Upper lobe of left lung (tissue), 6 donors: ENCODE results near the gene EFNA2. TPM values are rescaled to one million over a fixed set of nuclear protein-coding genes. Genes with fewer than 3 reads are reported as not detected.

Experiments used
- ATAC-seq, 2 donors: fragments of 200-7000 bp; cut with Tn5 transposase; one replicate each; pipeline ENCODE4 v1.9.1; 2022; ENCODE audit warnings: mild to moderate bottlenecking in 2 of 2, moderate library complexity in 2 of 2; ENCODE audit not compliant: low FRiP score in 2 of 2
- DNase-seq, 2 donors: peaks; one replicate each; pipeline ENCODE4 v3.0.0-alpha.2; 2019 to 2020
- H3K27ac ChIP-seq, 4 donors: fragments of 200-600 bp; sonication (generic); one replicate each; pipeline ENCODE4 v1.5.1; 2016 to 2019
- H3K27me3 ChIP-seq, 4 donors: fragments of 200-600 bp; sonication (generic); one replicate each; pipeline ENCODE4 v1.5.1; 2017 to 2019
- H3K36me3 ChIP-seq, 4 donors: fragments of 200-600 bp; sonication (generic); one replicate each; pipeline ENCODE4 v1.5.1; 2016 to 2019
- H3K4me1 ChIP-seq, 4 donors: fragments of 200-600 bp; sonication (generic); one replicate each; pipeline ENCODE4 v1.5.1; 2018 to 2019
- H3K4me3 ChIP-seq, 4 donors: fragments of 200-600 bp; sonication (generic); one replicate each; pipeline ENCODE4 v1.5.1; 2017 to 2019; ENCODE audit warnings: mild to moderate bottlenecking in 2 of 4, moderate library complexity in 1 of 4
- H3K9me3 ChIP-seq, 4 donors: fragments of 200-600 bp; sonication (generic); one replicate each; pipeline ENCODE4 v1.5.1; 2018 to 2019
- CTCF ChIP-seq, 6 experiments: fragments of 450-650 bp in 4 of 6; fragments of 200-600 bp in 2 of 6; sonication (generic) in 2 of 6; IDR thresholded peaks; one replicate each; pipeline ENCODE4 v1.5.1; 2016 to 2019; ENCODE audit warnings: antibody characterized with exemption in 6 of 6
- EP300 ChIP-seq, 4 donors: sonication (generic); formaldehyde crosslinking; IDR thresholded peaks; one replicate each; pipeline ENCODE4 v1.5.1; 2017; ENCODE audit warnings: antibody characterized with exemption in 4 of 4, control low read depth in 2 of 4
- POLR2A ChIP-seq, 4 donors: fragments of 450-650 bp; IDR thresholded peaks; one replicate each; pipeline ENCODE4 v1.5.1; 2016 to 2017; ENCODE audit warnings: antibody characterized with exemption in 4 of 4, mild to moderate bottlenecking in 2 of 4
- POLR2AphosphoS5 ChIP-seq, 2 donors: sonication (generic); formaldehyde crosslinking; IDR thresholded peaks; one replicate each; pipeline ENCODE4 v1.5.1; 2017; ENCODE audit warnings: antibody characterized with exemption in 2 of 2
- WGBS, 2 donors: methylation state at CpG; one replicate each; pipeline ENCODE4 v1.1.5; 2017 to 2018; 5-methylcytosine and 5-hydroxymethylcytosine counted together
- total RNA-seq, 6 donors: library from RNA; depleted of rRNA in 4 of 6; stranded (reverse); fragments of >200 nt in 4 of 6; gene quantifications; one replicate each; pipeline versions ENCODE4 v1.1.0 to v1.2.1, GENCODE V29; 2016 to 2021
- donor health status: DM: no; HTN: no; CAD: no; lungs with moderate emphysema.
- donor health status: DM: no; HTN: yes; CAD: no; lungs with severe emphysema.

The EFNA2 gene
- total RNA-seq, 6 donors from 2014 or later, result not detected

DNA sequence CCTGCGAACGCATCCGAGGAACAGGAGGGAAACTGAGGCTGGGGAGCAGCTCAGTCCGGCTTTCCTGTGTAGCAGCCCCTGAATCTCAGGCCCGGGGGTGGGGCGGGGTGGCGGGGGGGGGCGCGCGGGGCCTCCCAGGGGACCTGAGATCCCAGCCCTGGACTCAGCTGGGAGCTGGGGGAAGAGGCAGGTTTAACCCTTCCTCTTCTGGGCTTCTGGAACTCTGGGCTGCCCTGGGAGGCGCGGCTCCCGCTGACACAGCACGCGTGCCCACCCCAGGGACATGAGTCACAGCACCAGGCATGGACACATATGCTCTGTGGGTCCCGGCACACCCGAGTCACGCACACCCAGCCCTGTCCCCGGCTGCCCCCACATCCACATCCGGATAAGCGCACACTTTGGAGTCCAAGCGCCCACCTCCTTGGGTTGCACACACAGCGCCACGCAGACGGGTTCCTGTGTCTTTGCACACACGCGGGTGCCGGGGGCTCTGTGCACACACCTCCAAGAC, 20.0 kb upstream of the EFNA2 start:
- Histone ChIP-seq H3K36me3 (peaks cover 0 to 6% (median 0%) of the 10 kb centered on the region in 4 donors), H3K9me3 (no peaks in the 10 kb centered on the region), H3K4me3 (peak overlapping the region; percentile 47 to 66 (median 56)), H3K4me1 (peaks cover 68 to 87% (median 76%) of the 10 kb centered on the region in 4 donors), H3K27ac (peak overlapping the region; percentile 85 to 100 (median 93)), H3K27me3 (no peaks in the 10 kb centered on the region)
- TF ChIP-seq EP300 (IDR thresholded peaks at IDR 0.05) (peak in 2 of 4 donors; percentile 56 to 93), POLR2A (IDR thresholded peaks at IDR 0.05) (no peak), POLR2AphosphoS5 (IDR thresholded peaks at IDR 0.05) (peak; percentile 35 to 58), CTCF (IDR thresholded peaks at IDR 0.05) (no peak)
- peak in 1 of 2 donors; percentile 16 for ATAC-seq
- peak; percentile 83 to 87 for DNase-seq
- 8 to 14% methylated on average over 4 to 23 of the region's 28 CpGs for WGBS, 2 donors

GRCh38 chr19:1266129-1266915, 19.4 kb upstream of the EFNA2 start:
- peaks cover 72 to 89% (median 80%) of the 10 kb centered on the region in 4 donors for H3K4me1 ChIP-seq
- no peaks in the 10 kb centered on the region for H3K27me3 ChIP-seq
- WGBS, 2 donors, result 4 to 10% methylated on average over 16 to 51 of the region's 84 CpGs
- H3K4me3 ChIP-seq, result peak overlapping the region; percentile 47 to 66 (median 56)
- DNase-seq, result peak; percentile 95 to 98
- peaks cover 4 to 13% (median 5%) of the 10 kb centered on the region in 4 donors for H3K36me3 ChIP-seq
- ATAC-seq, result peak; percentile 76
- TF ChIP-seq EP300 (IDR thresholded peaks at IDR 0.05) (peak in 1 of 4 donors; percentile 29), POLR2AphosphoS5 (IDR thresholded peaks at IDR 0.05) (peak; percentile 49 to 65), POLR2A (IDR thresholded peaks at IDR 0.05) (peak in 1 of 4 donors; percentile 32), CTCF (IDR thresholded peaks at IDR 0.05) (peak in 2 of 6 experiments; percentile 37 to 40)
- no peaks in the 10 kb centered on the region for H3K9me3 ChIP-seq
- H3K27ac ChIP-seq, result peak overlapping the region; percentile 85 to 100 (median 93)

DNA sequence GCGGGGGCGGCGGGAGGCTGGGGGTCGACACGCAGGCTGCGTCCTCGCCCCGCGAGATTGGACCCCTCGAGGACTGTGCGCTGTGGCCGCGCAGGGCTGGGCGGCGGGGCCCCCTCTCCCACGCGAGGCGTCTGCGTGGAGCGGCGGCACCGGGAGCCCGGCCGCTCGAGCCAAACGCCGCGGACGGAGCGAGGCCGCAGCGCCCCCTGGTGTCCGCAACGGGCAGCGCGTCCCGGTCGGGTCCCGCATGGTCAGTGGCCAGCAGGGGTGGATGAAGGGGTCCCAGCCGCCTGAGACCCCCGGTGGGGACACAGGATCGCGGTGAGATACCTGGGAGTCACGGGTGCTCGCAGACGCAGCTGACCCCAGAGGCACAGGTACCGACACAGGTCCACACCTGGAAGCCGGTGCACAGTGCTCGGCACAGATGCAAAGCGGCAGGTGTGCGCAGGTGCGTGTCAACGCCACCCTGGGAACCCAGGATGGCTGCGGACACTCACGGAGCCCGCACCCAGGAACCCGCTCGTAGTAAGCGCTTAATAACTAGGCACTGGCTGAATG, 18.7 kb upstream of the EFNA2 start:
- H3K27ac ChIP-seq, result peak overlapping the region; percentile 85 to 100 (median 93)
- H3K27me3 ChIP-seq, result no peaks in the 10 kb centered on the region
- peak; percentile 78 to 98 for DNase-seq
- H3K9me3 ChIP-seq, result no peaks in the 10 kb centered on the region
- H3K4me3 ChIP-seq, result peak overlapping the region; percentile 47 to 66 (median 56)
- WGBS, 2 donors, result 0 to 1% methylated on average over 5 to 34 of the region's 59 CpGs
- peaks cover 72 to 89% (median 80%) of the 10 kb centered on the region in 4 donors for H3K4me1 ChIP-seq
- ATAC-seq, result peak in 1 of 2 donors; percentile 66
- peaks cover 7 to 19% (median 12%) of the 10 kb centered on the region in 4 donors for H3K36me3 ChIP-seq
- TF ChIP-seq CTCF (IDR thresholded peaks at IDR 0.05), result peak; percentile 97 to 100 (median 100)
- TF ChIP-seq POLR2A (IDR thresholded peaks at IDR 0.05), result no peak
- peak in 1 of 2 donors; percentile 34 for TF ChIP-seq POLR2AphosphoS5 (IDR thresholded peaks at IDR 0.05)
- TF ChIP-seq EP300 (IDR thresholded peaks at IDR 0.05), result peak in 1 of 4 donors; percentile 36

DNA sequence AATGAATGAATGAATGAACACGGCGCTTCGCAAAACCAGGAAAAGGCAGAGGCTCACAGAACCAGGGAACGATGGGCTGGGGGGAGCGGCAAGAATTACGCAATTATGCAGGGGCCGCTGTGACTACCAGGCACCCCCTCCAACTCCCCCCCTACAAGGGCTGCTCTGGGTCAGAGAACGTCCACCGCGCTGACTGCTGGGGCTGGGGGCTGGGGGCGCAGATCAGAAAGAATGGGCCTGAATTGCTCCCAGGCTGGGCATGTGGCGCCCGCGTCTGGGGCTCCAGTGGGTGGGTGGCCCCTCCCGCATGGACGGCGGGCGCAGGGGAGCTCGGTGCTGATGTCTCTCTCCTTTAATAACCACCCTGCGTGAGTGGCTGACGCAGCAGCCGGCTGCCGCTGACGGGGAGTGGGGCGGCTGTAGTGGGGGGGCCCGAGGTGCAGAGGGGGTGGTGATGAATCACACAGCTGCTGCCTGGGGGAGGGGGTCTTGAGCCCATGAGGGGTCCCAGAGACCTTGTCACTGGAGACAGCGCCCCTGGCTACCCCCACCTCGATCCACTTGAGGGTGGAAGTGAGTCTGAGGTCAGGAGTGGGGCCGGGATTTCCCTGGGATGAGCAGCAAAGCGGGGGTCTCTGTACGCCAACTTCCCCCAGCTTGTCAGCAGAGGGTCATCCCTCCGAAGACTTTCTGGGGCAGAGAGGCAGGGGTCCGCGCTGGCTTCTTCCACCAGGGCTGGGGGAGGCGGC, 18.0 kb upstream of the EFNA2 start:
- H3K4me3 ChIP-seq, result peak overlapping the region in 2 of 4 donors; percentile 51 to 60
- peak in 1 of 2 donors; percentile 85 for DNase-seq
- no peaks in the 10 kb centered on the region for H3K9me3 ChIP-seq
- peaks cover 13 to 26% (median 18%) of the 10 kb centered on the region in 4 donors for H3K36me3 ChIP-seq
- peaks cover 72 to 89% (median 79%) of the 10 kb centered on the region in 4 donors for H3K4me1 ChIP-seq
- no peak for ATAC-seq
- H3K27me3 ChIP-seq, result no peaks in the 10 kb centered on the region
- H3K27ac ChIP-seq, result peak overlapping the region in 2 of 4 donors; percentile 55 to 100
- TF ChIP-seq POLR2AphosphoS5 (IDR thresholded peaks at IDR 0.05), result no peak
- TF ChIP-seq CTCF (IDR thresholded peaks at IDR 0.05), result no peak
- no peak for TF ChIP-seq POLR2A (IDR thresholded peaks at IDR 0.05)
- TF ChIP-seq EP300 (IDR thresholded peaks at IDR 0.05), result no peak
- WGBS, 2 donors, result 18 to 40% methylated on average over 9 to 24 of the region's 35 CpGs
